Effector memory CD8-positive, alpha-beta T cell (primary cell): ENCODE data around the gene QTRT2.

Source experiments
- ATAC-seq: fragments of 150-1000 bp; cut with Tn5 transposase; replicated peaks from 2 replicates; pipeline ENCODE4 v1.10.0; 2021; ENCODE audit warnings: mild to moderate bottlenecking, moderate library complexity
- DNase-seq, 3 experiments: peaks; one replicate each; pipeline ENCODE4 v3.0.0; 2021
- H3K27ac Mint-ChIP-seq, 2 donors: one replicate each; pipeline ENCODE4 v1.8.0; 2022; ENCODE audit warnings: mild to moderate bottlenecking in 2 of 2, mixed read lengths in 2 of 2, moderate library complexity in 2 of 2
- H3K27me3 Mint-ChIP-seq, 2 donors: one replicate each; pipeline ENCODE4 v1.8.0; 2022; ENCODE audit warnings: mixed read lengths in 2 of 2
- H3K36me3 Mint-ChIP-seq: one replicate; pipeline ENCODE4 v1.8.0; 2022; ENCODE audit warnings: mild to moderate bottlenecking, moderate library complexity, mixed read lengths; ENCODE audit not compliant: insufficient read depth
- H3K4me1 Mint-ChIP-seq, 2 donors: one replicate each; pipeline ENCODE4 v1.8.0; 2022; ENCODE audit warnings: low read depth in 2 of 2, mixed read lengths in 2 of 2
- H3K4me3 Mint-ChIP-seq, 2 donors: one replicate each; pipeline ENCODE4 v1.8.0; 2022; ENCODE audit warnings: mild to moderate bottlenecking in 2 of 2, mixed read lengths in 2 of 2, moderate library complexity in 2 of 2
- H3K9me3 Mint-ChIP-seq, 2 donors: one replicate each; pipeline ENCODE4 v1.8.0; 2022; ENCODE audit warnings: mixed read lengths in 2 of 2

QTRT2 gene

DNA sequence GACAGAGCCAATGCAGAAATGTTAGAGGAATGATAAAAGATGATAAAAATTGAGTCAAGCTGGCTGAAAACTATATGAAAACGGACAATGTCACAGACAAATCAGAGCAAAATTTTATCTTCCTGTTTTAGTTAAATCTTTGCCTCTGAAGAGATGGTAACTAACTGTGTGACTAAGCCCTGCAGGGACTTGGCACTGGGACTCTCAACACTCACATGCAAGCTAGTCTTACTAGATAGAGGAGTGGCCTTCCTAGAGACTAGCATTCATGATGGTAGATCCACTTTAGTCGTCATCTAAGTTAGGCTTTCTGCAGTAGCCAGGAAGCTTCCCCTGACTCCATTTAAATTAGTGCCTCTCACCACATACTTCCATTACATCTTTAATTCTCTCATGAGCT lies 4.3 kb upstream of the QTRT2 start:
- no peak for DNase-seq
- Mint-ChIP-seq H3K36me3 (peaks cover 19% of the 10 kb centered on the region), H3K4me1 (peaks cover 12 to 15% of the 10 kb centered on the region in 2 donors), H3K27ac (no peak overlapping the region), H3K4me3 (no peak overlapping the region), H3K27me3 (peaks cover 0 to 5% of the 10 kb centered on the region in 2 donors), H3K9me3 (no peaks in the 10 kb centered on the region)
- ATAC-seq: no peak

DNA sequence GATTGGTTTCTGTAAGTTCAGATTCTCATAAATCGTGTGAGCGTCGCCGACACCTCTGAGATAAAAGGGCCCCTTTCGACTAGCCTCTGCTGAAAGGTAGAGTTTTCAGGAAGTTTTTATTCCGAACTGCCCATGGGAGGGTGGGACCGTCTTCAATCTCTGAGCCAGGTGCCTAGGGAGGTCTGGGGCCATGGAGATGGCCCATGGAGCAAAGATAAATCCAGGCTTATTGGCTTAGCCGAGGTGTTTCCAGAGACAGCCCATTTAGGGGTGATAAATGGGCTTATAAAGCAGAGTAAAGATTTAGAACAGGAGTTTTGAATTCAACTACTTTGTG lies 442 bp downstream of the QTRT2 start:
- Mint-ChIP-seq H3K36me3 (peaks cover 31% of the 10 kb centered on the region), H3K4me1 (peaks cover 35 to 42% of the 10 kb centered on the region in 2 donors), H3K27me3 (no peaks in the 10 kb centered on the region), H3K9me3 (no peaks in the 10 kb centered on the region), H3K4me3 (peak overlapping the region; percentile 91 to 92), H3K27ac (peak overlapping the region; percentile 95 to 98)
- no peak for DNase-seq
- ATAC-seq: peak; percentile 1

- Mint-ChIP-seq H3K27me3 (no peaks in the 10 kb centered on the region), H3K9me3 (no peaks in the 10 kb centered on the region), H3K36me3 (peaks cover 31% of the 10 kb centered on the region), H3K27ac (no peak overlapping the region), H3K4me3 (peak overlapping the region; percentile 48 to 92), H3K4me1 (peaks cover 35 to 50% of the 10 kb centered on the region in 2 donors)
- DNase-seq (no peak), ATAC-seq (no peak)
Measured at GRCh38 chr3:114058646-114059045, 2.1 kb downstream of the QTRT2 start.

DNA sequence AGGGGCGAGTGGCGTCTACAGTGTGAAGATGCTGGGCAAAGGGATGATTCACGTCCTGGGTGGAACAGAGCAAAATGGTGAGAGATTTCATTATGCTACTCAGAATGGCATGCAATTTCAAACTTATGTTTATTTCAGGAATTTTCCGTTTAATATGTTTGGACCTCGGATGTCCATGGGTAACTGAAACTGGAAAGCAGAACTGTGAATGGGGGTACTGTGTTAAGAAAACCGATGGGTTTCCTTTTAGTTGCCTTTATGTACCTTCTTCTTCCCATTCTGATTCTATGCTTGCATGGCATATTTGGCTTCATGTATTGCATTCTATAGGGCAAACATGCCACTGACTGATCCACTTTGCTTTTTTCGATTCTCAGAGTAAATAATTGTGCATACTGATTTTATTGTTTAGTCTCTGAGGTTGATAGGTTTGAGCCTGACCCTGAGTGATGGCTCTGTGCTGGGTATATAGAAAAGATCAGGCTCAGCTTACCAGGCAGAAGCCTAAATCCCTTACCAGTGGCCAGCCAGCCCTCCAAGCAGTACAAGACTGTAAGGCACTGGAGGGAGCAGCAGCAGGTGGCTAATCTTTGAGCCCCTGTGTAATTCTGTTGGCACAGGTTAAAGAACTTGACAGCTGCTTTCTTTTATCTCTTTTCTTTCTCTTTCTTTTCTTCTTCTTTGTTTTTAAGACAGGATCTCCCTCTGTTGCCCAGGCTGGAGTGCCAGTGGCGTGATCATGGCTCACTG lies 4.5 kb downstream of the QTRT2 start:
- H3K4me1 Mint-ChIP-seq: peaks cover 35 to 43% of the 10 kb centered on the region in 2 donors
- ATAC-seq (no peak), DNase-seq (no peak)
- no peak overlapping the region for H3K27ac Mint-ChIP-seq
- H3K9me3 Mint-ChIP-seq: no peaks in the 10 kb centered on the region
- peaks cover 31% of the 10 kb centered on the region for H3K36me3 Mint-ChIP-seq
- no peak overlapping the region for H3K4me3 Mint-ChIP-seq
- H3K27me3 Mint-ChIP-seq: no peaks in the 10 kb centered on the region

DNA sequence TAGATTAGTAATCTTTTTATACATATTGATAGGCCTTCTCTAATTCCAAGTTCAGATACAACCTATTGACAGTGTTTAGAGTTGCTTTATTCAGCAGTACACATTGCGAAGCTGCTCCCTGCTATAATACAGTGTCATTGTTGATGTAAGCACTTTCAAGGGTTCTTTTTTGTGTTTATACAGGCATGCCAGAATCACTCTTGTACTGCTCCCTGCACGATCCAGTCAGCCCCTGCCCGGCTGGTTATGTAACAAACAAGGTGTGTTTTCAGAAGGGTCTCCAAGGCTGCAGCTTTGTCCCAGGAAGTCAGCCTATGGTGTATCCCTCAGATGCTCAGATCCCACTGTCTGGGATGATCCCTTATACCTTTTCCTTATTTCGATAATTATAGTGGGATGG lies 11.3 kb downstream of the QTRT2 start:
- ATAC-seq (no peak), DNase-seq (no peak)
- no peaks in the 10 kb centered on the region for H3K27me3 Mint-ChIP-seq
- no peak overlapping the region for H3K4me3 Mint-ChIP-seq
- no peak overlapping the region for H3K27ac Mint-ChIP-seq
- H3K36me3 Mint-ChIP-seq: peaks cover 47% of the 10 kb centered on the region
- H3K4me1 Mint-ChIP-seq: peaks cover 4 to 6% of the 10 kb centered on the region in 2 donors
- H3K9me3 Mint-ChIP-seq: no peaks in the 10 kb centered on the region

DNA sequence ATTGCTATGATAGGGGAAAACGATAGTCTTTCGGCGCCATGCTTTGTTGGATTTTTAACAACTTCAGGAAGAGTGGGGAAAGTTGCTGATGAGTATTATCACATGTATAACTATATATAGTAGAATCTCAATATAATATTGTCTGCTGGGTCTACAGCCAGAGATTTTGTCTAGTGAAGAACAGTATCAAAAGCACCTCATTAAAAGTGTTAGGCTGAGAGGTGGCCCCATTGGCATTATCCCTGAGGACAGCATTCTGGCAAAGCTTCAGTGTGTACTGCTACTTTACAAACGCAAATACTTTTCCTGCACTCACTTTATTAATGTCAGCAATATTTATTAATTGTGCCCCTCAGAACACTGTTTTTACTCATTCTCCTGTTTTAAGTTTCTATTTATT lies 11.8 kb downstream of the QTRT2 start:
- Mint-ChIP-seq H3K4me1 (peaks cover 4% of the 10 kb centered on the region in 2 donors), H3K4me3 (no peak overlapping the region), H3K27me3 (no peaks in the 10 kb centered on the region), H3K9me3 (no peaks in the 10 kb centered on the region), H3K36me3 (peaks cover 47% of the 10 kb centered on the region), H3K27ac (no peak overlapping the region)
- no peak for ATAC-seq
- DNase-seq: no peak

DNA sequence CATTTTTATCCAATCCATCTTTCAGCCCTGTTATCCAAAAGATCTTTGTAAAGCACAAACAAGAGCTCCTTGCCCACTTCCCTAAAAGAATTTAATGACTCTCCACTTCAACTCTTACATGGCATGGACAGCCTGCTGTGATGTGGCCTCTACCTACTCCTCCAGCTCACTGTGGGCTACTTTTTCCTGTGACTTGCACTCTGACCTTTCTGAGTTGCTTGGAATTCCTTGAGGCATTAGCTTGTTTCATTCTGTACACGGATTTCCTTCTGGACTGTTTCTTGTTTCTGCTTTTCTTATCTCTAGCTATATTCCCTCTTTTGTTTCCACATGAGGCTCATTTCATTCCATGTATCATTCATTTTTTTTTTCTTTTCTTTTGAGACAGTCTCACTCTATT lies 15.2 kb downstream of the QTRT2 start:
- H3K4me1 Mint-ChIP-seq: peaks cover 0 to 15% of the 10 kb centered on the region in 2 donors
- ATAC-seq (no peak), DNase-seq (no peak)
- no peak overlapping the region for H3K27ac Mint-ChIP-seq
- H3K36me3 Mint-ChIP-seq: peaks cover 44% of the 10 kb centered on the region
- H3K9me3 Mint-ChIP-seq: no peaks in the 10 kb centered on the region
- H3K27me3 Mint-ChIP-seq: no peaks in the 10 kb centered on the region
- H3K4me3 Mint-ChIP-seq: no peak overlapping the region

DNA sequence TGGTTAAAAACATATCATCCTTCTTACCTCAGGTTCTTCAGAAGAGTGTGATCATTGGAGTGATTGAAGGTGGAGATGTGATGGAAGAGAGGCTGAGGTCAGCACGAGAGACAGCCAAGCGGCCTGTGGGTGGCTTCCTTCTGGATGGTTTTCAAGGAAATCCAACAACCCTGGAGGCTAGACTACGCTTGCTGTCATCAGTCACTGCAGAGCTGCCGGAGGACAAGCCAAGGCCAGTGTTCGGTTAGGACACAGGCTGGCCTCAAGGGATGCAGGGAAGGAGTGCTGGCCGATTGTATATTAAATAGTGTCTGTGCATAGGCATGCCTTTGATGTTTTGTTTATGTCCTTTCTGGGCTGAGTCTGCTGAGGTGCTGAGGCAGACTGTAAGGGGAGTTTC lies 20.2 kb downstream of the QTRT2 start:
- DNase-seq: no peak
- H3K4me1 Mint-ChIP-seq: peaks cover 0 to 15% of the 10 kb centered on the region in 2 donors
- peaks cover 61% of the 10 kb centered on the region for H3K36me3 Mint-ChIP-seq
- H3K27ac Mint-ChIP-seq: peak overlapping the region in 1 of 2 donors; percentile 26
- H3K9me3 Mint-ChIP-seq: no peaks in the 10 kb centered on the region
- no peaks in the 10 kb centered on the region for H3K27me3 Mint-ChIP-seq
- no peak for ATAC-seq
- H3K4me3 Mint-ChIP-seq: no peak overlapping the region

GRCh38 chr3:114078126-114078525 lies 21.6 kb downstream of the QTRT2 start:
- DNase-seq (no peak), ATAC-seq (no peak)
- Mint-ChIP-seq H3K9me3 (no peaks in the 10 kb centered on the region), H3K4me1 (peaks cover 0 to 11% of the 10 kb centered on the region in 2 donors), H3K27me3 (no peaks in the 10 kb centered on the region), H3K27ac (peak overlapping the region in 1 of 2 donors; percentile 73), H3K36me3 (peaks cover 68% of the 10 kb centered on the region), H3K4me3 (no peak overlapping the region)

GRCh38 chr3:114079761-114080160 lies 23.2 kb downstream of the QTRT2 start:
- Mint-ChIP-seq H3K9me3 (no peaks in the 10 kb centered on the region), H3K4me1 (no peaks in the 10 kb centered on the region), H3K27me3 (no peaks in the 10 kb centered on the region), H3K36me3 (peaks cover 83% of the 10 kb centered on the region), H3K27ac (peak overlapping the region in 1 of 2 donors; percentile 58), H3K4me3 (no peak overlapping the region)
- no peak for ATAC-seq
- DNase-seq: no peak

GRCh38 chr3:114080201-114080600 lies 23.7 kb downstream of the QTRT2 start:
- Mint-ChIP-seq H3K36me3 (peaks cover 85% of the 10 kb centered on the region), H3K9me3 (no peaks in the 10 kb centered on the region), H3K27me3 (no peaks in the 10 kb centered on the region), H3K4me1 (no peaks in the 10 kb centered on the region), H3K4me3 (no peak overlapping the region), H3K27ac (peak overlapping the region in 1 of 2 donors; percentile 58)
- ATAC-seq: no peak
- DNase-seq: no peak

- H3K4me3 Mint-ChIP-seq: no peak overlapping the region
- no peaks in the 10 kb centered on the region for H3K27me3 Mint-ChIP-seq
- ATAC-seq (no peak), DNase-seq (no peak)
- H3K4me1 Mint-ChIP-seq: no peaks in the 10 kb centered on the region
- H3K27ac Mint-ChIP-seq: no peak overlapping the region
- no peaks in the 10 kb centered on the region for H3K9me3 Mint-ChIP-seq
- H3K36me3 Mint-ChIP-seq: peaks cover 82% of the 10 kb centered on the region
Measured at GRCh38 chr3:114081037-114081436, 24.5 kb downstream of the QTRT2 start.

DNA sequence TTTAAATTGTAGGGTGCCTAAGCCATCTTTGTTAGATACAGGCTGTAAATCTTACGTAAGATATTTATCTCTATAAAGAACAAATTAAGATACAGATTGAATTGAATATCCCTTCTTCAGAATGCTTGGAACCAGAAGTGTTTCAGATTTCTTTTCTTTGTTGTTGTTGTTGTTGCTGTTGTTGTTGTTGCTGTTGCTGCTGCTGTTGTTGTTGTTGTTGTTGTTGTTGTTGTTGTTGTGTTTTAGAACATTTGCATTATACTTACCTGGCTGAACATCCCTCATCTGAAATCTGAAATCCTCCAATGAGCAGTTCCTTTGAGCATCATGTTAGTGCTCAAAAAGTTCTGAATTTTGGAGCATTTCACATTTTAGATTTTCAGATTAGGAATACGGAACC lies 26.6 kb downstream of the QTRT2 start:
- Mint-ChIP-seq H3K4me1 (no peaks in the 10 kb centered on the region), H3K27me3 (no peaks in the 10 kb centered on the region), H3K27ac (no peak overlapping the region), H3K4me3 (no peak overlapping the region), H3K9me3 (no peaks in the 10 kb centered on the region), H3K36me3 (peaks cover 65% of the 10 kb centered on the region)
- DNase-seq (no peak), ATAC-seq (no peak)

DNA sequence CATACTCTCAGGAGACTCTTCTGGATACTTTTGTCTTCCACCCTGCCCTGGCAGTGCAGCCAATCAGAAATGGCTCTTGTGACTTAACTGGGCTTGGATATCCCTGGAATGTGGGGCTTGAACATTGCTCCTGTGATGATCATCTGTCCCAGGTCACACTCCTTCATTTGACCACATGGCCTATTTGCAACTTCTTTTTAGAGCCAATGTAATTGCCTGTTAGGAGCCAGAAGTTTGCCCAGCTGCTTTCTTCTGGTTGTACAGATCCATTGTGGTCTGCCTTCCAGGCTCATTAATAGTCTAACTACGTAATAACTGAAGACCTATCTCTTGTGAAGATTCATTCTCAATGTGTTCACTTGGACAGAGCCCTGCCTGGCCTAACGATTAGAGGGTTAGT lies 29.8 kb downstream of the QTRT2 start:
- DNase-seq (no peak), ATAC-seq (no peak)
- Mint-ChIP-seq H3K4me1 (peaks cover 0 to 1% of the 10 kb centered on the region in 2 donors), H3K9me3 (no peaks in the 10 kb centered on the region), H3K4me3 (no peak overlapping the region), H3K27ac (no peak overlapping the region), H3K36me3 (peaks cover 38% of the 10 kb centered on the region), H3K27me3 (no peaks in the 10 kb centered on the region)
